SKM-1 (cell line): ENCODE results near the gene MCCD1.
A peak's percentile ranks its signal among the peaks of the same experiment; 100 is the strongest.
"Not testable (repeated sequence)": the region's sequence is repeated elsewhere in the genome, so short reads cannot be mapped to it uniquely, and the experiment has no call there.

Experiments used
- DNase-seq: peaks from one replicate; lab custom pipeline; 2025; ENCODE audit not compliant: unreplicated experiment; lab: John Stamatoyannopoulos, UW

MCCD1 gene

GRCh38 chr6:31528821-31529328 is at the start of gene MCCD1:
MCCD1 (plus strand) TSS chr6:31528962; CDS start chr6:31529015, 53 bp downstream.
- DNase-seq, result no peak

GRCh38 chr6:31479151-31479932 is 49.4 kb upstream of the MCCD1 start:
- no peak for DNase-seq

- no peak for DNase-seq
Measured at GRCh38 chr6:31479933-31480535, 48.7 kb upstream of the MCCD1 start.

GRCh38 chr6:31480574-31480973 is 48.2 kb upstream of the MCCD1 start:
- DNase-seq, result no peak

- DNase-seq, result no peak
Measured at GRCh38 chr6:31483392-31483791, 45.4 kb upstream of the MCCD1 start.

- no peak for DNase-seq
Measured at GRCh38 chr6:31485055-31485454, 43.7 kb upstream of the MCCD1 start.

- DNase-seq, result not testable (repeated sequence)
Measured at GRCh38 chr6:31486065-31486837, 42.5 kb upstream of the MCCD1 start.

GRCh38 chr6:31487674-31488073 is 41.1 kb upstream of the MCCD1 start:
- DNase-seq, result not testable (repeated sequence)

GRCh38 chr6:31489086-31489485 is 39.7 kb upstream of the MCCD1 start:
- no peak for DNase-seq

- no peak for DNase-seq
Measured at GRCh38 chr6:31490115-31490873, 38.5 kb upstream of the MCCD1 start.

- DNase-seq, result not testable (repeated sequence)
Measured at GRCh38 chr6:31493550-31493874, 35.2 kb upstream of the MCCD1 start.

- peak; percentile 52 for DNase-seq
Measured at GRCh38 chr6:31493875-31494694, 34.7 kb upstream of the MCCD1 start.

GRCh38 chr6:31495580-31495979 is 33.2 kb upstream of the MCCD1 start:
- DNase-seq, result no peak

- DNase-seq, result not testable (repeated sequence)
Measured at GRCh38 chr6:31496826-31497225, 31.9 kb upstream of the MCCD1 start.

- DNase-seq, result no peak
Measured at GRCh38 chr6:31497531-31498476, 31.0 kb upstream of the MCCD1 start, which contains the start of gene MICB. MICB (plus strand) TSS chr6:31498145; CDS start chr6:31498194, 49 bp downstream.

- no peak for DNase-seq
Measured at GRCh38 chr6:31498748-31499147, 30.0 kb upstream of the MCCD1 start.

- DNase-seq, result not testable (repeated sequence)
Measured at GRCh38 chr6:31499648-31500047, 29.1 kb upstream of the MCCD1 start.

GRCh38 chr6:31502586-31502985 is 26.2 kb upstream of the MCCD1 start:
- no peak for DNase-seq

- DNase-seq, result not testable (repeated sequence)
Measured at GRCh38 chr6:31509036-31509435, 19.7 kb upstream of the MCCD1 start.
